ENCODE measurements around the gene ABCC10.

The ABCC10 gene

GRCh38 chr6:43426928-43427405 is 374 bp upstream of the ABCC10 start:
- no peak overlapping the region for H2BK15ac ChIP-seq (replicated peaks; ENCODE audit: low read depth)
- DNase-seq, result no peak
- no peak overlapping the region for H4K8ac ChIP-seq (ENCODE audit: low read depth, low read length)
- H2AK5ac ChIP-seq (ENCODE audit: low read length), result no peak overlapping the region
- H3K4me1 ChIP-seq (ENCODE audit: control insufficient read depth, low read depth, low read length), result peaks cover 5% of the 10 kb centered on the region
- H2BK5ac ChIP-seq (ENCODE audit: low read length), result peak overlapping the region; percentile 50
- H3K4me3 ChIP-seq (ENCODE audit: low read length), result peak overlapping the region; percentile 98
- H4K5ac ChIP-seq (ENCODE audit: low read length), result peak overlapping the region; percentile 87
- peak overlapping the region; percentile 100 for H3K56ac ChIP-seq (ENCODE audit: low read length)
- H3K79me2 ChIP-seq (ENCODE audit: control insufficient read depth, insufficient read depth, low read length), result no peaks in the 10 kb centered on the region
- H3K18ac ChIP-seq (ENCODE audit: low read length), result no peak overlapping the region
- H3K9ac ChIP-seq (ENCODE audit: low read length), result peak overlapping the region; percentile 100
- H3K23ac ChIP-seq (ENCODE audit: low read length), result peak overlapping the region; percentile 45
- no CpG with 5 or more reads among the region's 23 CpGs for WGBS (ENCODE audit: extremely low coverage, insufficient coverage, low lambda C conversion rate)
- H3K27ac ChIP-seq (ENCODE audit: low read depth, low read length), result peak overlapping the region; percentile 72
- H3K27me3 ChIP-seq (ENCODE audit: insufficient read depth, low read length, poor library complexity), result no peaks in the 10 kb centered on the region
- H3K4ac ChIP-seq (ENCODE audit: low read depth, low read length), result no peak overlapping the region
- no peaks in the 10 kb centered on the region for H3K36me3 ChIP-seq (ENCODE audit: control insufficient read depth, insufficient read depth, low read length)
- H2BK120ac ChIP-seq (ENCODE audit: low read depth, low read length), result no peak overlapping the region
- peak overlapping the region; percentile 93 for H3K4me2 ChIP-seq (ENCODE audit: low read length)
- H3K79me1 ChIP-seq (ENCODE audit: low read length), result peaks cover 2% of the 10 kb centered on the region

GRCh38 chr6:43428112-43428570 is 800 bp downstream of the ABCC10 start:
- no peak overlapping the region for H2BK5ac ChIP-seq (ENCODE audit: low read length)
- peak overlapping the region; percentile 100 for H3K9ac ChIP-seq (ENCODE audit: low read length)
- no peaks in the 10 kb centered on the region for H3K27me3 ChIP-seq (ENCODE audit: insufficient read depth, low read length, poor library complexity)
- H3K56ac ChIP-seq (ENCODE audit: low read length), result peak overlapping the region; percentile 100
- H3K79me1 ChIP-seq (ENCODE audit: low read length), result peaks cover 2% of the 10 kb centered on the region
- no peak overlapping the region for H2BK15ac ChIP-seq (replicated peaks; ENCODE audit: low read depth)
- H2BK120ac ChIP-seq (ENCODE audit: low read depth, low read length), result no peak overlapping the region
- H3K4me3 ChIP-seq (ENCODE audit: low read length), result peak overlapping the region; percentile 98
- no peak overlapping the region for H3K4ac ChIP-seq (ENCODE audit: low read depth, low read length)
- H4K5ac ChIP-seq (ENCODE audit: low read length), result no peak overlapping the region
- no peak overlapping the region for H4K8ac ChIP-seq (ENCODE audit: low read depth, low read length)
- no peak overlapping the region for H3K23ac ChIP-seq (ENCODE audit: low read length)
- peak overlapping the region; percentile 34 for H3K27ac ChIP-seq (ENCODE audit: low read depth, low read length)
- H3K4me2 ChIP-seq (ENCODE audit: low read length), result peak overlapping the region; percentile 73
- H3K36me3 ChIP-seq (ENCODE audit: control insufficient read depth, insufficient read depth, low read length), result no peaks in the 10 kb centered on the region
- peaks cover 5% of the 10 kb centered on the region for H3K4me1 ChIP-seq (ENCODE audit: control insufficient read depth, low read depth, low read length)
- no peak for DNase-seq
- no peak overlapping the region for H2AK5ac ChIP-seq (ENCODE audit: low read length)
- H3K79me2 ChIP-seq (ENCODE audit: control insufficient read depth, insufficient read depth, low read length), result no peaks in the 10 kb centered on the region
- WGBS (ENCODE audit: extremely low coverage, insufficient coverage, low lambda C conversion rate), result no CpG with 5 or more reads among the region's 12 CpGs
- no peak overlapping the region for H3K18ac ChIP-seq (ENCODE audit: low read length)

GRCh38 chr6:43428874-43429273 is 1.5 kb downstream of the ABCC10 start:
- WGBS (ENCODE audit: extremely low coverage, insufficient coverage, low lambda C conversion rate), result no CpG with 5 or more reads among the region's 3 CpGs
- no peak overlapping the region for H2BK120ac ChIP-seq (ENCODE audit: low read depth, low read length)
- no peak overlapping the region for H3K27ac ChIP-seq (ENCODE audit: low read depth, low read length)
- no peak overlapping the region for H2BK15ac ChIP-seq (replicated peaks; ENCODE audit: low read depth)
- peak overlapping the region; percentile 50 for H3K56ac ChIP-seq (ENCODE audit: low read length)
- peak overlapping the region; percentile 100 for H3K9ac ChIP-seq (ENCODE audit: low read length)
- H2BK5ac ChIP-seq (ENCODE audit: low read length), result no peak overlapping the region
- peaks cover 2% of the 10 kb centered on the region for H3K79me1 ChIP-seq (ENCODE audit: low read length)
- H3K27me3 ChIP-seq (ENCODE audit: insufficient read depth, low read length, poor library complexity), result no peaks in the 10 kb centered on the region
- H4K5ac ChIP-seq (ENCODE audit: low read length), result no peak overlapping the region
- DNase-seq, result no peak
- H2AK5ac ChIP-seq (ENCODE audit: low read length), result no peak overlapping the region
- no peaks in the 10 kb centered on the region for H3K36me3 ChIP-seq (ENCODE audit: control insufficient read depth, insufficient read depth, low read length)
- no peak overlapping the region for H3K18ac ChIP-seq (ENCODE audit: low read length)
- no peak overlapping the region for H4K8ac ChIP-seq (ENCODE audit: low read depth, low read length)
- peaks cover 5% of the 10 kb centered on the region for H3K4me1 ChIP-seq (ENCODE audit: control insufficient read depth, low read depth, low read length)
- H3K4ac ChIP-seq (ENCODE audit: low read depth, low read length), result no peak overlapping the region
- no peak overlapping the region for H3K23ac ChIP-seq (ENCODE audit: low read length)
- H3K4me2 ChIP-seq (ENCODE audit: low read length), result peak overlapping the region; percentile 73
- no peaks in the 10 kb centered on the region for H3K79me2 ChIP-seq (ENCODE audit: control insufficient read depth, insufficient read depth, low read length)
- H3K4me3 ChIP-seq (ENCODE audit: low read length), result no peak overlapping the region

- Histone ChIP-seq H3K4me2 (ENCODE audit: low read length) (no peak overlapping the region), H3K9ac (ENCODE audit: low read length) (no peak overlapping the region), H2BK5ac (ENCODE audit: low read length) (no peak overlapping the region), H3K23ac (ENCODE audit: low read length) (no peak overlapping the region), H2AK5ac (ENCODE audit: low read length) (no peak overlapping the region), H3K79me2 (ENCODE audit: control insufficient read depth, insufficient read depth, low read length) (no peaks in the 10 kb centered on the region), H2BK15ac (replicated peaks; ENCODE audit: low read depth) (no peak overlapping the region), H3K79me1 (ENCODE audit: low read length) (peaks cover 2% of the 10 kb centered on the region), H3K27ac (ENCODE audit: low read depth, low read length) (no peak overlapping the region), H3K4me1 (ENCODE audit: control insufficient read depth, low read depth, low read length) (peaks cover 5% of the 10 kb centered on the region), H3K18ac (ENCODE audit: low read length) (no peak overlapping the region), H3K36me3 (ENCODE audit: control insufficient read depth, insufficient read depth, low read length) (no peaks in the 10 kb centered on the region), H3K56ac (ENCODE audit: low read length) (no peak overlapping the region), H3K4ac (ENCODE audit: low read depth, low read length) (no peak overlapping the region), H2BK120ac (ENCODE audit: low read depth, low read length) (no peak overlapping the region), H4K5ac (ENCODE audit: low read length) (no peak overlapping the region), H3K4me3 (ENCODE audit: low read length) (no peak overlapping the region), H4K8ac (ENCODE audit: low read depth, low read length) (no peak overlapping the region), H3K27me3 (ENCODE audit: insufficient read depth, low read length, poor library complexity) (no peaks in the 10 kb centered on the region)
- no peak for DNase-seq
- WGBS (ENCODE audit: extremely low coverage, insufficient coverage, low lambda C conversion rate), result no CpG with 5 or more reads among the region's 19 CpGs
These were observed 4.9 kb downstream of the ABCC10 start for GRCh38 chr6:43432009-43432945.

GRCh38 chr6:43433148-43433547 is 5.8 kb downstream of the ABCC10 start:
- Histone ChIP-seq H4K5ac (ENCODE audit: low read length) (no peak overlapping the region), H2BK15ac (replicated peaks; ENCODE audit: low read depth) (no peak overlapping the region), H3K56ac (ENCODE audit: low read length) (no peak overlapping the region), H3K4me3 (ENCODE audit: low read length) (no peak overlapping the region), H3K18ac (ENCODE audit: low read length) (no peak overlapping the region), H2AK5ac (ENCODE audit: low read length) (no peak overlapping the region), H3K79me1 (ENCODE audit: low read length) (peaks cover 2% of the 10 kb centered on the region), H3K4me1 (ENCODE audit: control insufficient read depth, low read depth, low read length) (peaks cover 5% of the 10 kb centered on the region), H3K4me2 (ENCODE audit: low read length) (no peak overlapping the region), H3K23ac (ENCODE audit: low read length) (peak overlapping the region; percentile 18), H4K8ac (ENCODE audit: low read depth, low read length) (no peak overlapping the region), H3K36me3 (ENCODE audit: control insufficient read depth, insufficient read depth, low read length) (no peaks in the 10 kb centered on the region), H2BK120ac (ENCODE audit: low read depth, low read length) (no peak overlapping the region), H3K4ac (ENCODE audit: low read depth, low read length) (no peak overlapping the region), H3K27me3 (ENCODE audit: insufficient read depth, low read length, poor library complexity) (no peaks in the 10 kb centered on the region), H3K79me2 (ENCODE audit: control insufficient read depth, insufficient read depth, low read length) (no peaks in the 10 kb centered on the region), H3K27ac (ENCODE audit: low read depth, low read length) (no peak overlapping the region), H3K9ac (ENCODE audit: low read length) (no peak overlapping the region), H2BK5ac (ENCODE audit: low read length) (no peak overlapping the region)
- DNase-seq, result no peak
- WGBS (ENCODE audit: extremely low coverage, insufficient coverage, low lambda C conversion rate), result no CpG with 5 or more reads among the region's 8 CpGs

All from mesendoderm (in vitro differentiated cells).